ENCODE results near the gene PTCHD1.

The PTCHD1 gene

DNA sequence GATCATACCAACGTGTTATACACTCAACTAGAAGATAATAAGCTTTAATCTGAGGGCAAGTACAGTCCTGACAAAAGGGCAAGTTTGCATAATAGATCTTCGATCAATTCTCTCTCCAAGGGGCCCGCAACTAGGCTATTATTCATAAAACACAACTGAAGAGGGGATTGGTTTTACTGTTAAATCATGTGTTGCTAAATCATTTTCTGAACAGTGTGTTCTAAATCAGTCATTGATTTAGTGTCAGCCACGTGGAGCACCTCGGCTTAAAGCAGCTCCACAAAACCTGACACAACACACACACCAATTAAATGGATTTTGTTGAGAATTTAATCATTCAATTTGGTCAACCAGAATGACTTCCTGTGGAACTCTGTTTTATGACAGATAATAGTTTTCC, 61.6 kb downstream of the PTCHD1 start:
- TF ChIP-seq, protein P1, sequence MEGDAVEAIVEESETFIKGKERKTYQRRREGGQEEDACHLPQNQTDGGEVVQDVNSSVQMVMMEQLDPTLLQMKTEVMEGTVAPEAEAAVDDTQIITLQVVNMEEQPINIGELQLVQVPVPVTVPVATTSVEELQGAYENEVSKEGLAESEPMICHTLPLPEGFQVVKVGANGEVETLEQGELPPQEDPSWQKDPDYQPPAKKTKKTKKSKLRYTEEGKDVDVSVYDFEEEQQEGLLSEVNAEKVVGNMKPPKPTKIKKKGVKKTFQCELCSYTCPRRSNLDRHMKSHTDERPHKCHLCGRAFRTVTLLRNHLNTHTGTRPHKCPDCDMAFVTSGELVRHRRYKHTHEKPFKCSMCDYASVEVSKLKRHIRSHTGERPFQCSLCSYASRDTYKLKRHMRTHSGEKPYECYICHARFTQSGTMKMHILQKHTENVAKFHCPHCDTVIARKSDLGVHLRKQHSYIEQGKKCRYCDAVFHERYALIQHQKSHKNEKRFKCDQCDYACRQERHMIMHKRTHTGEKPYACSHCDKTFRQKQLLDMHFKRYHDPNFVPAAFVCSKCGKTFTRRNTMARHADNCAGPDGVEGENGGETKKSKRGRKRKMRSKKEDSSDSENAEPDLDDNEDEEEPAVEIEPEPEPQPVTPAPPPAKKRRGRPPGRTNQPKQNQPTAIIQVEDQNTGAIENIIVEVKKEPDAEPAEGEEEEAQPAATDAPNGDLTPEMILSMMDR (IDR thresholded peaks at IDR 0.05) = no peak
- H3K4me2 ChIP-seq (ENCODE audit: low read length) = no peak overlapping the region
- no peaks in the 10 kb centered on the region for H3K27me3 ChIP-seq (ENCODE audit: control insufficient read depth, insufficient read depth, low read length)
- H3K4me3 ChIP-seq (ENCODE audit: low read depth, low read length) = no peak overlapping the region
- no peak overlapping the region for H2AFZ ChIP-seq
- no peaks in the 10 kb centered on the region for H3K79me2 ChIP-seq
- H3K9me3 ChIP-seq (ENCODE audit: control insufficient read depth, low read length) = no peaks in the 10 kb centered on the region
- no peak overlapping the region for H3K9ac ChIP-seq
- H3K36me3 ChIP-seq (ENCODE audit: control insufficient read depth, insufficient read depth, low read length) = no peaks in the 10 kb centered on the region
- no peaks in the 10 kb centered on the region for H3K4me1 ChIP-seq
- no peak overlapping the region for H3K27ac ChIP-seq

DNA sequence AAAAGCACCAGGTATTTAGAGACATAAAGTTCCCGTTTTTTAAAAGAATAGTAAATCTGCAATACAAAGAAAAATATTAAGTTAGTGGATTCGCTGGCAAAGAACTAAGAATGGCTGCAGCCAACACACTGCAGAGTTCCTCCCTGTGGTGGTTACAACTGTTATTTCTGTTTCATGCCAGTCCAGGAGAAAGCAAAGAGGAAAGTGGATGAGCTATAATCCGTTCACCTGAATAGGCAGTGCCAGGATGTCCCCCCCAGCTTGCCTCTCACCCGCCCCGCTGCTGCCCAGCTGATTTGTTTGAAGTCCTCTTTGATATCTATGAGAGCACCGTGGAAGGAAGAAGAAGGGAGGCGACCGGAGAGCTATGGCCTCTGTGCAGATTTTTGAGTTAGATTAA, 63.9 kb downstream of the PTCHD1 start:
- no peaks in the 10 kb centered on the region for H3K79me2 ChIP-seq
- no peak overlapping the region for H3K4me2 ChIP-seq (ENCODE audit: low read length)
- H3K27ac ChIP-seq = no peak overlapping the region
- H3K4me3 ChIP-seq (ENCODE audit: low read depth, low read length) = no peak overlapping the region
- H3K9ac ChIP-seq = no peak overlapping the region
- H2AFZ ChIP-seq = no peak overlapping the region
- H3K36me3 ChIP-seq (ENCODE audit: control insufficient read depth, insufficient read depth, low read length) = no peaks in the 10 kb centered on the region
- no peaks in the 10 kb centered on the region for H3K9me3 ChIP-seq (ENCODE audit: control insufficient read depth, low read length)
- no peaks in the 10 kb centered on the region for H3K4me1 ChIP-seq
- TF ChIP-seq, protein P1 (IDR thresholded peaks at IDR 0.05) = no peak
- H3K27me3 ChIP-seq (ENCODE audit: control insufficient read depth, insufficient read depth, low read length) = no peaks in the 10 kb centered on the region

DNA sequence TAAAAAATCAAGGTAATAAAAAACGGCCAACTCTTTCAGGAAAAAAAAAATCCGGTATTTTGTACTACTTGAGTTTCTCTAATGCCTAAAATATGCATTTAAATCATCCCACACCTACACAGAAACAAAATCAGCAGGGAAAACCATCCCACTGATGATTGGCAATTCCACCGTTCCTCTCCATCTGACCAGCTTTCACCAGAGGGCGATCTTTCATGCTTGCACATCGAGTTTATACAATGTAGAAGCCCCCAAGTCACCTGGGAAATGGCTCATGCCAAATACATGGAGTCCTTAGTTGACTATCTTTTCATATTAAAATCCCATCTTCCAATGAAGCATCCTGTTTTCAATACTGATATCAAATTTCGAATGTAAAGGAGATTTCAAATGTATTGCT, 69.2 kb downstream of the PTCHD1 start:
- Histone ChIP-seq H3K27ac (no peak overlapping the region), H3K36me3 (ENCODE audit: control insufficient read depth, insufficient read depth, low read length) (no peaks in the 10 kb centered on the region), H3K27me3 (ENCODE audit: control insufficient read depth, insufficient read depth, low read length) (no peaks in the 10 kb centered on the region), H3K79me2 (no peaks in the 10 kb centered on the region), H3K4me2 (ENCODE audit: low read length) (no peak overlapping the region), H3K4me3 (ENCODE audit: low read depth, low read length) (no peak overlapping the region), H3K4me1 (peaks cover 3% of the 10 kb centered on the region), H3K9me3 (ENCODE audit: control insufficient read depth, low read length) (no peaks in the 10 kb centered on the region), H2AFZ (no peak overlapping the region), H3K9ac (no peak overlapping the region)
- TF ChIP-seq, protein P1 (IDR thresholded peaks at IDR 0.05) = no peak

DNA sequence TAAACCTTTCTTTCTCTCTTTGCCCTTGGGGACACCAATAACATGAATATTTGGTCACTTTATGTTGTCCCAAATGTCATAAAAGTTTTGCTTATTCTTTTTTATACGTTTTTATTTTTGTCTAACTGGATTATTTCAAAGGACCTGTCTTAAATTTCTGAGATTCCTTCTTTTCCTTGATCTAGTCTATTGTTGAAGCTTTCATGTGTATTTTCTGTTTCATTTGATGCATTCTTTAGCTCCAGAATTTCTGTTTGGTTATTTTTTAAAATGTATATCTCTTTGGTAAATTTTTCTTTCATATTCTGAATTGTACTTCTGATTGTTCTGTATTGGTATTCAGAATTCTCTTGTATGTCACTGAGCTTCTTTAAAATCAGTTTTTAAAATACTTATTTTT, 88.3 kb downstream of the PTCHD1 start:
- TF ChIP-seq, protein P1 (IDR thresholded peaks at IDR 0.05) = no peak
- no peaks in the 10 kb centered on the region for H3K9me3 ChIP-seq (ENCODE audit: control insufficient read depth, low read length)

DNA sequence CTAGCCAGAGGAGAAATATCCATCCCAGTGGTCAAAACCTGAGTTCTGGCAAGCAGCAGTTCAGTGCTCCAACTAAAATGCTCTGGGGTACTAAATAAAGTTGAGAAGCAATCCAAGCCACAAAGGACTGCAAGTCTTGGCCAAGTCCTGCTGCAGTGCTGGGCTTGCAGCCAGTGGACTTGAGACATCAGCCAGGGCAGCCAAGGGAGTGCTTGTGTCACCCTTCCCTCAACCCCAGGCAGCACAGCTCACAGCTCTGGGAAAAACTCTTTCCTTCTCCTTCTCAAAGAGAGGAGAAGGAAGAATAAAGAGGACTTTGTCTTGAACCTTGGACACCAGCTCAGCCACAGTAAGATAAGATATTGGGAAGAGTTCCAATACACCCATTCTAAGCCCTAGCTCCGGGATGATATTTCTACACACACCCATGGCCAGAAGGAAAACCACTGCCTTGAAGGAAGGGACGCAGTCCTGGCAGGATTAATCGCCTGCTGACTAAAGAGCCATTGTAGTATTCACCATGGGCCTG, 99.8 kb downstream of the PTCHD1 start:
- Histone ChIP-seq H3K9ac (no peak overlapping the region), H3K4me3 (ENCODE audit: low read depth, low read length) (no peak overlapping the region), H3K4me1 (no peaks in the 10 kb centered on the region), H3K27ac (no peak overlapping the region), H3K36me3 (ENCODE audit: control insufficient read depth, insufficient read depth, low read length) (no peaks in the 10 kb centered on the region), H3K9me3 (ENCODE audit: control insufficient read depth, low read length) (no peaks in the 10 kb centered on the region), H3K4me2 (ENCODE audit: low read length) (no peak overlapping the region), H3K79me2 (no peaks in the 10 kb centered on the region), H2AFZ (no peak overlapping the region), H3K27me3 (ENCODE audit: control insufficient read depth, insufficient read depth, low read length) (no peaks in the 10 kb centered on the region)
- TF ChIP-seq, protein P1 (IDR thresholded peaks at IDR 0.05) = no peak

More for the DNA sequence above, 88.3 kb downstream of the PTCHD1 start:
- Histone ChIP-seq H3K4me2 (ENCODE audit: low read length) (no peak overlapping the region), H3K4me1 (no peaks in the 10 kb centered on the region), H3K79me2 (no peaks in the 10 kb centered on the region), H3K36me3 (ENCODE audit: control insufficient read depth, insufficient read depth, low read length) (no peaks in the 10 kb centered on the region), H3K9ac (no peak overlapping the region), H3K27me3 (ENCODE audit: control insufficient read depth, insufficient read depth, low read length) (no peaks in the 10 kb centered on the region), H3K4me3 (ENCODE audit: low read depth, low read length) (no peak overlapping the region), H2AFZ (no peak overlapping the region), H3K27ac (no peak overlapping the region)
